Mucosa of rectum (tissue), 2 donors: ENCODE data around the gene ANO2.

Experiments
- H3K27ac ChIP-seq, 2 donors: one replicate each; pipeline ENCODE4 v1.7.0; 2013; ENCODE audit warnings: inconsistent platforms in 2 of 2, low read depth in 2 of 2, low read length in 2 of 2
- H3K27me3 ChIP-seq, 2 donors: one replicate each; pipeline ENCODE4 v1.7.0; 2013; ENCODE audit warnings: low read length in 2 of 2; ENCODE audit not compliant: control insufficient read depth in 2 of 2, insufficient read depth in 2 of 2
- H3K36me3 ChIP-seq, 2 donors: one replicate each; pipeline ENCODE4 v1.7.0; 2013; ENCODE audit warnings: low read length in 2 of 2; ENCODE audit not compliant: control insufficient read depth in 2 of 2, insufficient read depth in 2 of 2
- H3K4me1 ChIP-seq, 2 donors: one replicate each; pipeline ENCODE4 v1.7.0; 2013; ENCODE audit warnings: low read length in 2 of 2, mild to moderate bottlenecking in 1 of 2; ENCODE audit not compliant: control insufficient read depth in 2 of 2, insufficient read depth in 2 of 2
- H3K4me3 ChIP-seq, 2 donors: one replicate each; pipeline ENCODE4 v1.7.0; 2013; ENCODE audit warnings: low read length in 2 of 2
- H3K9ac ChIP-seq, 2 donors: one replicate each; pipeline ENCODE4 v1.7.0; 2013; ENCODE audit warnings: low read length in 2 of 2, low read depth in 1 of 2, mild to moderate bottlenecking in 1 of 2
- H3K9me3 ChIP-seq, 2 donors: one replicate each; pipeline ENCODE4 v1.7.0; 2013; ENCODE audit warnings: low read length in 2 of 2; ENCODE audit not compliant: control insufficient read depth in 2 of 2
- donor health status: healthy.
- donor health status: Normal muscosa, but diverticular disease.

Gene ANO2

GRCh38 chr12:5648692-5649359 is 296.2 kb downstream of the ANO2 start:
- no peaks in the 10 kb centered on the region for H3K27me3 ChIP-seq
- no peak overlapping the region for H3K9ac ChIP-seq
- H3K4me1 ChIP-seq = no peaks in the 10 kb centered on the region
- no peaks in the 10 kb centered on the region for H3K9me3 ChIP-seq
- no peak overlapping the region for H3K4me3 ChIP-seq
- H3K36me3 ChIP-seq = no peaks in the 10 kb centered on the region
- no peak overlapping the region for H3K27ac ChIP-seq

GRCh38 chr12:5643266-5643665 is 301.8 kb downstream of the ANO2 start:
- no peaks in the 10 kb centered on the region for H3K9me3 ChIP-seq
- no peaks in the 10 kb centered on the region for H3K36me3 ChIP-seq

GRCh38 chr12:5637698-5638097 is 307.4 kb downstream of the ANO2 start:
- Histone ChIP-seq H3K27ac (no peak overlapping the region), H3K9ac (no peak overlapping the region), H3K27me3 (no peaks in the 10 kb centered on the region), H3K4me1 (no peaks in the 10 kb centered on the region), H3K4me3 (no peak overlapping the region), H3K36me3 (no peaks in the 10 kb centered on the region), H3K9me3 (no peaks in the 10 kb centered on the region)

More at GRCh38 chr12:5643266-5643665, 301.8 kb downstream of the ANO2 start:
- Histone ChIP-seq H3K9ac (no peak overlapping the region), H3K27me3 (no peaks in the 10 kb centered on the region), H3K4me1 (no peaks in the 10 kb centered on the region), H3K4me3 (no peak overlapping the region), H3K27ac (no peak overlapping the region)

GRCh38 chr12:5636907-5637306 is 308.2 kb downstream of the ANO2 start:
- Histone ChIP-seq H3K4me3 (no peak overlapping the region), H3K27ac (no peak overlapping the region), H3K4me1 (no peaks in the 10 kb centered on the region), H3K27me3 (no peaks in the 10 kb centered on the region), H3K9me3 (no peaks in the 10 kb centered on the region), H3K36me3 (no peaks in the 10 kb centered on the region), H3K9ac (no peak overlapping the region)

- Histone ChIP-seq H3K9me3 (no peaks in the 10 kb centered on the region), H3K36me3 (no peaks in the 10 kb centered on the region), H3K9ac (no peak overlapping the region), H3K27ac (no peak overlapping the region), H3K4me3 (no peak overlapping the region), H3K4me1 (no peaks in the 10 kb centered on the region), H3K27me3 (no peaks in the 10 kb centered on the region)
These were observed 312.0 kb downstream of the ANO2 start for GRCh38 chr12:5633106-5633505.

GRCh38 chr12:5632453-5632852 is 312.6 kb downstream of the ANO2 start:
- no peaks in the 10 kb centered on the region for H3K27me3 ChIP-seq
- no peaks in the 10 kb centered on the region for H3K4me1 ChIP-seq
- H3K36me3 ChIP-seq = no peaks in the 10 kb centered on the region
- H3K27ac ChIP-seq = no peak overlapping the region
- no peak overlapping the region for H3K4me3 ChIP-seq
- no peaks in the 10 kb centered on the region for H3K9me3 ChIP-seq
- no peak overlapping the region for H3K9ac ChIP-seq

GRCh38 chr12:5631497-5631896 is 313.6 kb downstream of the ANO2 start:
- no peaks in the 10 kb centered on the region for H3K36me3 ChIP-seq
- no peaks in the 10 kb centered on the region for H3K9me3 ChIP-seq
- H3K9ac ChIP-seq = no peak overlapping the region
- H3K4me3 ChIP-seq = no peak overlapping the region
- H3K27me3 ChIP-seq = no peaks in the 10 kb centered on the region
- H3K4me1 ChIP-seq = no peaks in the 10 kb centered on the region
- no peak overlapping the region for H3K27ac ChIP-seq

GRCh38 chr12:5630726-5631125 is 314.3 kb downstream of the ANO2 start:
- no peaks in the 10 kb centered on the region for H3K27me3 ChIP-seq
- H3K9ac ChIP-seq = no peak overlapping the region
- no peak overlapping the region for H3K27ac ChIP-seq
- no peak overlapping the region for H3K4me3 ChIP-seq
- no peaks in the 10 kb centered on the region for H3K36me3 ChIP-seq
- H3K4me1 ChIP-seq = no peaks in the 10 kb centered on the region
- H3K9me3 ChIP-seq = no peaks in the 10 kb centered on the region

GRCh38 chr12:5628501-5628900 is 316.6 kb downstream of the ANO2 start:
- H3K36me3 ChIP-seq = no peaks in the 10 kb centered on the region
- no peak overlapping the region for H3K27ac ChIP-seq
- no peaks in the 10 kb centered on the region for H3K9me3 ChIP-seq
- H3K4me3 ChIP-seq = no peak overlapping the region
- no peaks in the 10 kb centered on the region for H3K27me3 ChIP-seq
- H3K4me1 ChIP-seq = no peaks in the 10 kb centered on the region
- no peak overlapping the region for H3K9ac ChIP-seq

GRCh38 chr12:5627053-5627630 is 317.9 kb downstream of the ANO2 start:
- no peak overlapping the region for H3K9ac ChIP-seq

More at GRCh38 chr12:5627053-5627630, 317.9 kb downstream of the ANO2 start:
- Histone ChIP-seq H3K9me3 (no peaks in the 10 kb centered on the region), H3K27me3 (no peaks in the 10 kb centered on the region), H3K4me3 (no peak overlapping the region), H3K27ac (no peak overlapping the region), H3K4me1 (no peaks in the 10 kb centered on the region), H3K36me3 (no peaks in the 10 kb centered on the region)
